NB4 (cell line): ENCODE data around the gene ASB10.

Experiments used
- CTCF ChIP-seq: IDR thresholded peaks from one replicate; pipeline ENCODE4 v1.5.1; 2012; ENCODE audit warnings: low read depth, low read length
- POLR2A ChIP-seq: IDR thresholded peaks from 2 replicates; pipeline ENCODE4 v1.6.1; 2011; ENCODE audit warnings: mild to moderate bottlenecking; ENCODE audit not compliant: insufficient read length; ENCODE audit errors: extremely low read depth

- no peak for TF ChIP-seq CTCF
- no peak for TF ChIP-seq POLR2A
Measured at GRCh38 chr7:151178236-151178635, 8.8 kb downstream of the ASB10 start.
